Adrenal gland (tissue), 12 donors: Measurements from ENCODE around the gene TMEM191B. TPM values are rescaled to one million over a fixed set of nuclear protein-coding genes. Genes with fewer than 3 reads are reported as not detected.
"Not testable (repeated sequence)": the region's sequence is repeated elsewhere in the genome, so short reads cannot be mapped to it uniquely, and the experiment has no call there.

Source experiments
- DNase-seq, 7 donors: peaks; one replicate each; pipeline ENCODE4 v3.0.0-alpha.2; 2019 to 2020
- H3K27ac ChIP-seq, 5 donors: fragments of 200-600 bp; sonication (generic) in 4 of 5; 1 replicate in 3 of 5; 2 replicates in 2 of 5; pipeline versions ENCODE4 v1.5.1 to v1.8.0; 2016 to 2020; ENCODE audit warnings: mild to moderate bottlenecking in 1 of 5
- H3K27me3 ChIP-seq: fragments of 200-600 bp; 2 replicates; pipeline ENCODE4 v1.8.0; 2021
- H3K36me3 ChIP-seq, 2 donors: fragments of 200-600 bp; replicated peaks in 1 of 2; 1 replicate in 1 of 2; 2 replicates in 1 of 2; pipeline versions ENCODE4 v1.5.1 to v1.8.0; 2018 to 2022
- H3K4me1 ChIP-seq, 2 donors: fragments of 200-600 bp; replicated peaks in 1 of 2; 1 replicate in 1 of 2; 2 replicates in 1 of 2; pipeline versions ENCODE4 v1.5.1 to v1.8.0; 2018 to 2021
- H3K4me3 ChIP-seq, 4 donors: fragments of 200-600 bp; sonication (generic) in 3 of 4; one replicate each; pipeline ENCODE4 v1.5.1; 2016 to 2018
- H3K9me3 ChIP-seq, 3 donors: fragments of 200-600 bp; sonication (generic) in 1 of 3; replicated peaks in 1 of 3; 1 replicate in 2 of 3; 2 replicates in 1 of 3; pipeline versions ENCODE4 v1.5.1 to v1.8.0; 2016 to 2021
- WGBS, 4 donors: extraction: QIAGEN DNeasy Blood & Tissue Kit in 2 of 4; methylation state at CpG; one replicate each; pipeline versions ENCODE4 v1.1.5 to v1.1.7; 2013 to 2017; 5-methylcytosine and 5-hydroxymethylcytosine counted together
- intact Hi-C, 2 donors: fragments of 100-400 bp; cut with DNase I; formaldehyde crosslinking; loops; one replicate each; pipeline versions ENCODE4 v1.14.1 to v1.15.0; 2022 to 2023
- polyA plus RNA-seq, 3 donors: library from polyadenylated mRNA; stranded (reverse); fragments of 200-250 nt in 2 of 3; fragments of 350-450 nt in 1 of 3; fragmentation: Illumina TruSeq in 1 of 3; extraction: RNeasy Lipid Tissue Mini Kit (QIAGEN cat#74804) in 1 of 3; gene quantifications; one replicate each; pipeline ENCODE4 v1.2.3, GENCODE V29; 2013 to 2014
- total RNA-seq, 9 donors: library from RNA; depleted of rRNA in 4 of 9; stranded (reverse); fragments of >200 nt in 4 of 9; fragments of 120-200 nt in 1 of 9; fragmentation: NEBNext Ultra II Directional in 1 of 9; extraction: Animal tissue kit (Norgen Biotek cat#: 25700) in 1 of 9; gene quantifications; one replicate each; pipeline versions ENCODE4 v1.1.0 to v1.2.4, GENCODE V29; 2013 to 2023
- donor health status: healthy with polysubstance abuse.
- donor health status: Bipolar disorder and iron deficiency.
- donor health status: DM: yes; HTN: yes; CAD: no.
- donor health status: DM: no; HTN: no; CAD: no.
- donor health status: DM: no; HTN: no; CAD: no.
- donor health status: DM: yes; HTN: yes; CAD: no.

The TMEM191B gene
- total and polyA plus RNA-seq, 12 donors = 0.40 to 12.9 (median 1.0) TPM; not detected in 6

DNA sequence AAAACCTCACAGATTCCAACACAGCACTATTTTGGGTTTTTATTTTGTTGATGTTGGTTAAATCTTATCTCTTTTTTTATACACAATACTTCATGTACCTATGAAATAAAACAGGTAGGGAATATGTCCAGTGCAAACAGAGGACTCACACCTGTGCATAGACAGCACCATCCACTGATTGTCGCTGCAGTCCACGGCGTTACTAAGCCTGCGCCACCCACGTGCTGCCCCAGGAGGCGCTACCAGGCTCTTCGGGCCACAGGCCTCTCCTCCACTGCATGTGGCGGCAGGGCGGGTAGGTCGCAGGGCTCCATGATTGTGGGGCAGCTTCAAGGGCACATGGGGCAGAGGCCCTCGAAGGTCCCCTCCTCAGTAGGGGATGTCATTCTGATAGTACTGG is 6.0 kb downstream of the TMEM191B start:
- H3K27ac ChIP-seq, DNase-seq, H3K27me3 ChIP-seq, H3K4me3 ChIP-seq, H3K36me3 ChIP-seq, H3K4me1 ChIP-seq, intact Hi-C loops, H3K9me3 ChIP-seq: not testable (repeated sequence)
- WGBS, 4 donors = no CpG with 5 or more reads among the region's 11 CpGs

DNA sequence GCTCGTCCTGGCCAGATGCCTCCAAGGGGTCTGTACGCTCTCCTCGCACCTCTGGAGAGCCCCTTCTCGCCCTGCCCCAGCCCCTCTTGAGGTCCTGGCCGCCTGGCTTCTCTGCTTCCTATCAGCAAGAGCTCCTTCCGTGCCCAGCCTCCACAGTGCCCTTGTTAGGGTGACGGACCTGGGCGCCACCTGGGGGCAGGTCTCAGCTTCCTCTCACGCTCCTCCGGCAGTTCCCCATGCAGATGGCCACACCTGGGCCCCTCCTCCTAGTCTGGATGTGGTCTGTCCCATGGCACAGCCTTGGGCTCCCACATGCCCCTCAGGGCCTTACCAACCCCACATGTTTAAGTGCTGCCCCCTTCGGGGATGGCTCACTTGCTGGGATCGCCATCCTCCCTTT is 6.7 kb downstream of the TMEM191B start:
- 100% methylated on average over 1 of the region's 12 CpGs; no CpG with 5 or more reads in 3 of the 4 donors for WGBS, 4 donors
- H3K36me3 ChIP-seq, H3K27ac ChIP-seq, H3K9me3 ChIP-seq, intact Hi-C loops, H3K4me1 ChIP-seq, H3K4me3 ChIP-seq, DNase-seq, H3K27me3 ChIP-seq: not testable (repeated sequence)

DNA sequence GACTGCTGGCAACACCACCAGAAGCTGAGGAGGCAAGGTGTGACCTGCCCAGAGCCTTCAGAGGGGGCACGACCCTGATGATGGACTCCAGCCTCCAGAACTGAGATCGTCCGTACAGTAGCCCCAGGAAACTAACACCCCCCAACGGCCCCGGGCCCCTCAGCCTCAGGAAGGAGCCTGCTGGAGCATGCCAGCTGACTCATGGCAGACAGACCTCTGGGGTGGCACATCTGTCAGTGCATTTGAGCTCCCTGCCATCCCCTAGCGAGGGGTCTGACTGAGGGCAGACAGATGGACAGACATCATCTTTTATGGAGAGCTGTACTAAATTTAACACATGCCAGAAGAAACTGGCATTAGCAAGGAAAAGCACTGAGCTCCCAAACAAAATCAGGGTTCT is 12.4 kb downstream of the TMEM191B start:
- H3K4me3 ChIP-seq, H3K4me1 ChIP-seq, H3K27me3 ChIP-seq, H3K27ac ChIP-seq, H3K9me3 ChIP-seq, H3K36me3 ChIP-seq, intact Hi-C loops, DNase-seq: not testable (repeated sequence)
- 80 to 91% methylated on average over 4 to 5 of the region's 6 CpGs; no CpG with 5 or more reads in 2 of the 4 donors for whole genome bisulfite sequencing, 4 donors

GRCh38 chr22:18543400-18543799 is 15.8 kb downstream of the TMEM191B start:
- H3K27ac ChIP-seq, H3K9me3 ChIP-seq, H3K4me3 ChIP-seq, intact Hi-C loops, H3K36me3 ChIP-seq, H3K27me3 ChIP-seq, DNase-seq, H3K4me1 ChIP-seq: not testable (repeated sequence)
- WGBS, 4 donors = no CpG with 5 or more reads among the region's 11 CpGs

DNA sequence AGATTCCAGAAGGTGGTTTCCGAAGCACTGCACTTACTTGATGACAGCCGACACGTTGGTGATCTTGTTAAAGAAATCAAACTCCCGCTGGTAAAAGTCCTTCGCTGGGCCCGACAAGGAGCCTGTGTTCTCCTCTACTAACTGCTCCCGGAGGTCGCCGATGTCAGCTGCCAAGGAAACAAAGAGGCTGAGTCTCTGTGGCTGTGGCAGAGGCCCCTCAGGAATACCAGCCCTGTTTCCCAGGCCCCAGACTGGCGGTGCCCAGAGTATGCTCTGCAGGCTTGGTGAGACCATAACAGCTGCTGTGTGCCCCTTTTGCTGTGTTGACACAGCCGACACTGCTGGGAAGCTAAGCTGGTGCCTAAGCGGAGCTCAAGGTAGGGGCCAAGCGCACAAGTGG is 17.0 kb downstream of the TMEM191B start:
- H3K9me3 ChIP-seq, H3K27me3 ChIP-seq, H3K4me3 ChIP-seq, intact Hi-C loops, H3K27ac ChIP-seq, H3K4me1 ChIP-seq, H3K36me3 ChIP-seq, DNase-seq: not testable (repeated sequence)
- WGBS, 4 donors = no CpG with 5 or more reads among the region's 13 CpGs

- H3K4me3 ChIP-seq, H3K4me1 ChIP-seq, H3K36me3 ChIP-seq, intact Hi-C loops, H3K27ac ChIP-seq, H3K27me3 ChIP-seq, H3K9me3 ChIP-seq: not testable (repeated sequence)
- 54 to 58% methylated on average over 8 to 9 of the region's 13 CpGs; no CpG with 5 or more reads in 2 of the 4 donors for WGBS, 4 donors
- peak in 3 of 7 donors; percentile 15 to 32 (median 23) for DNase-seq
Measured at GRCh38 chr22:18549458-18550179, 22.0 kb downstream of the TMEM191B start.

DNA sequence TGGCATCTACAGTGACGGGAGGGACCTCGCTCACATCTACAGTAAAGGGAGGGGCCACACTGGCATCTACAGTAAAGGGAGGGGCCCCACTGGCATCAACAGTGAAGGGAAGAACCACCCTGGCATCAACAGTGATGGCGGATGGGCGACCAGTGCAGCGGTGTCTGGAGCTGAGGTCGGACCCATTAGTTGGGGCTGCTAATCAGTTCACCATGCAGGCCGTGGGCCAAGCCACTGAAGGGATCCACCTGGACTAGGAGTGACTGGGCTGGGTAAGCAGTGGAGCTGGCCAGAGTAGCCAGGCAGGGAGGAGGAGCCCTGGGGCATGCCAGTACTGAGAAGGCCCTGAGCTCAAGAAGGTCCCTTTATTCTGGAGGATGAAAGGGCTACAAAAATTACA is 23.4 kb downstream of the TMEM191B start:
- DNase-seq, H3K36me3 ChIP-seq, H3K4me3 ChIP-seq, H3K27ac ChIP-seq, H3K27me3 ChIP-seq, intact Hi-C loops, H3K9me3 ChIP-seq, H3K4me1 ChIP-seq: not testable (repeated sequence)
- WGBS, 4 donors = 86 to 88% methylated on average over 2 of the region's 7 CpGs; no CpG with 5 or more reads in 2 of the 4 donors

DNA sequence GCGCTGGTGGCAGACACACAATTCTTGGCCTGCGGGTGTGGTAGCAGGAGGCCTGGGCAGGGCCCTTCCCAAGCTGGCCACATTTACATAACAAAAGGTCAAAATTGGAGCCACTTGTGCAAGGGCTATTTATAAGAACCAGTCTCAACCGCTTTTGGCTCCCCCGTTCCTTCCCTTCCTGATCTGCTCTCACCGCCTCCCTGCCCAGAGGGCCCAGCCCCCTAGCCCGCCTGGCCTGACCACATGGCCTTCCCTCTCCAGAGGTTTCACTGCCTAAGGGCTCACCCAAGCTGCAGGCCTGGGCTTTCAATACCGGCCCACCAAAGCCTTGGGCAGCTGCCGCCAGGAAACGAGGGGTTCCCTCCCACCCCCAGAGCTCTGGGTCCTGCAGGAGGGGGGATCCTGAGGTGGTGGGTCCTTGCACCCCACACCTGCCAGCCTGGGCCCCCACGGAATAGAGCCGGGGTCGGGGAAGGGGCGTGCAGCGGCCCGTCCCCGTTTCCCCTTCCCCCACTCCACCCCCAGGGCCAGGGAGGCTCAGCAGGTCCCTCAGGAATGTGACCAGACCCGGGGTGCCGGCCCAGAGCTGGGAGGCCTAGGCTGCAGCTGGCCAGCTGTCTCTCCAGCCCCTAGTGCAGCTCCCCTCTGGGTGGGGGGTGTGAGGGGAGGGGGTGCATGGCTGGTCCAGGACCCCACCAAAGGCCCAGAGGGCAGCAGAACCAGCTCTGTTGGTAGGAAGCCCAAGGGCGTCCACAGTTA is 25.4 kb downstream of the TMEM191B start:
- DNase-seq, H3K36me3 ChIP-seq, H3K9me3 ChIP-seq, H3K4me3 ChIP-seq, H3K4me1 ChIP-seq, H3K27me3 ChIP-seq, intact Hi-C loops, H3K27ac ChIP-seq: not testable (repeated sequence)
- no CpG with 5 or more reads among the region's 19 CpGs for WGBS, 4 donors

- H3K4me1 ChIP-seq, H3K27me3 ChIP-seq, intact Hi-C loops, H3K4me3 ChIP-seq, H3K9me3 ChIP-seq, H3K27ac ChIP-seq, H3K36me3 ChIP-seq: not testable (repeated sequence)
- peak in 2 of 7 donors; percentile 54 to 60 for DNase-seq
- no CpG with 5 or more reads among the region's 22 CpGs for WGBS, 4 donors
Measured at GRCh38 chr22:18554280-18555256, 27.0 kb downstream of the TMEM191B start.

DNA sequence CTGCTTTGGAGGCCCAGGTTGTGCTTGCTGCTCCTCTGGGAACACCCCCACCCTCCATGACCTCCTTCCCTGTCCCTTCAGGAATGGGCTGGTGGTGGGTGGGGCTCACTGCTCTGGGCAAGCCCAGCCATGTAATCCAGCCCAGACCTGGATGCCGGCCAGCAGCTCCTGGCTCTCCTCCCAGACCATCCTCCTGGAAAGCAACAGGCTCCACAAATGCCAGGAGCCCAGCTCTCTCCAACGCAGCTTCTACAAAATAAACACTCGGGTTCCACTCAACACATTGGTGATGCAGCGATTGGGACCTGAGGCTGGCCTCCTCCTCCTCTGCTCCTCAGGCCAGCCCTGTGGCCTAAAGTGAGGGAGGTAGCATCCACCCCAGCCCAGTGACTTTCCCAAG is 30.9 kb downstream of the TMEM191B start:
- DNase-seq, H3K27me3 ChIP-seq, H3K36me3 ChIP-seq, H3K9me3 ChIP-seq, H3K27ac ChIP-seq, intact Hi-C loops, H3K4me1 ChIP-seq, H3K4me3 ChIP-seq: not testable (repeated sequence)
- WGBS, 4 donors = no CpG with 5 or more reads among the region's 4 CpGs
